ENCODE results near the gene HRH3.

Gene HRH3

GRCh38 chr20:62228982-62229545, 9.0 kb upstream of the HRH3 start:
- no peak for DNase-seq

GRCh38 chr20:62227977-62228958, 8.2 kb upstream of the HRH3 start:
- DNase-seq = no peak

GRCh38 chr20:62227591-62227976, 7.5 kb upstream of the HRH3 start:
- no peak for DNase-seq

DNA sequence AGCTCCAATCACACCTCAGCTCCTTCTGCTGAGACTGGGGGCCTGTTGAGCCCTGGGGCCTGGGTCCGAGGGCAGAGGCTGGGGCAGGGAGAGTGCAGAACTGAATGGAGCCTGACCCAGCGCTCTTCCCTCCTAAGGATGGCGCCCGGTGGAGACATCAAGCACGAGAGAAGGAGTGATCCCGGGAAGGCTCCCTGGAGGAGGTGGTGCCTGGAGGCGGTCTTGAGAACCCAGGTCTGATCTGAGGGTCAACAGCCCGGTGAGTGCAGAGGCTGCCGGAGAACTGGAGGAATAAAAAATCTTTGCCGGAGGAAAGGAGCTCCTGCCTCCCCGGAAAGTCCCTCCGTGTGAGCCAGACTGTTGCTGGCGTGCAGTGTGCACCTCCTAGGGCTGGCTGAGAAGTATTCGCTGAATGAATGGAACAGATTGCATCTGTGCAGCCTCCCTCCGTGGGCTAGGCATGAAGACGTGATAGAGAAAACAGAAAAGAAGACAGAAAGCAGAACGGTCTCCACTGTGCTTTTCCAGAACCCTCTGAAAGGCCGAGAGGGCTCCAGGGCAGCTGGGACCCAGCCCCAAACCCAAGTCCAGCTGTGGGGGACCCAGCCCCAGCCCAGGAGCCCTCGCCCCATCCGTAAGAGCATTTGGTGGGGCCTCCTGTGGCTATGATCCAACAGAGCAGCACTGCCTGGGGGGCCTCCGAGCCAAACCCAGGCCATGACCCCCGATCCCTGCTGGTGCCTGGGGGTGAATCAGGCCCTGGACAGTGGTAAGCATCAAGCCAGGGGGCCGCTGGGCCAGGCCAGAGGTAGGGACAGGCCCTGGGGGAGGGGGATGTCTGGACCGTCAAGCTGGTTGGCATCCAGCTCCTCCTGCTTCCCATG, 6.9 kb upstream of the HRH3 start:
- no peak for DNase-seq

DNA sequence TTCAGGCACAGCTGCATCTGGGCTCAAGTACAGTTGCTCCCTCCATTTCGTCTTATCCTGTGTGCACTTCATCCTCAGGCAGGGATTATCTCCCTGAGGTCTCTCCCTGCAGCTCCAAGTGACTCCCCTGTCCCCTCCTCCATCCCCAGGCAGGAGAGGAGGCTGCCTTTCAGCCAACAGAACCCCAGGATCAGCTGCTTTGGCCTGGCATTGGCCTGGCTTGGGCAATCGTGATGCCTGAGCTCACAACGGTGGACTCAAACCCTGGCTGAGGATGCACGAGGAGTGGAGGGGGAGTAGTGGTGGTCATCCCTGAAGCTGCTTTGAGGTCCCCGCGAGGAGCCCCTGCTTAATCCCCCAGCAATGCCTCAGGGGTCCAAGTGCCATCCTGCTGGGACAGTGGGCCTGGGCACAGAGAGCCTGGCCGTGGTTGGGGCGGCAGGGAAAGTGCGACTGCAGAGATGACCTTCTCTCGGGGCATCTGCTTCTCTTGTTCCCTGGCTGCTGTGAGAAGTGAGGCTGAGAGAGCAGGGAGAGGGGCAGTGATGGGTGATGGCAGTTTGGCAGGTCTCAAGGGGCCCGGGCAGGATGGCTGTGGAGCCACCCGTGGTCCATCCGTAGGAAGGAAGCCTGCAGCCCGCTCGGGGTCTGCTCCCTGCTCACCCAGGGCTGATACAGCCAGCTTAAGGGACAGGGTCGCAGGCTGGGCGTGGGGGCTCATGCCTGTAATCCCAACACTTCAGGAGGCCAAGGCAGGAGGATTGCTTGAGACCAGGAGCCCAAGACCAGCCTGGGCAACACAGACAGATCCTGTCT, 6.0 kb upstream of the HRH3 start:
- DNase-seq = no peak

GRCh38 chr20:62225026-62225425, 4.9 kb upstream of the HRH3 start:
- no peak for DNase-seq

DNA sequence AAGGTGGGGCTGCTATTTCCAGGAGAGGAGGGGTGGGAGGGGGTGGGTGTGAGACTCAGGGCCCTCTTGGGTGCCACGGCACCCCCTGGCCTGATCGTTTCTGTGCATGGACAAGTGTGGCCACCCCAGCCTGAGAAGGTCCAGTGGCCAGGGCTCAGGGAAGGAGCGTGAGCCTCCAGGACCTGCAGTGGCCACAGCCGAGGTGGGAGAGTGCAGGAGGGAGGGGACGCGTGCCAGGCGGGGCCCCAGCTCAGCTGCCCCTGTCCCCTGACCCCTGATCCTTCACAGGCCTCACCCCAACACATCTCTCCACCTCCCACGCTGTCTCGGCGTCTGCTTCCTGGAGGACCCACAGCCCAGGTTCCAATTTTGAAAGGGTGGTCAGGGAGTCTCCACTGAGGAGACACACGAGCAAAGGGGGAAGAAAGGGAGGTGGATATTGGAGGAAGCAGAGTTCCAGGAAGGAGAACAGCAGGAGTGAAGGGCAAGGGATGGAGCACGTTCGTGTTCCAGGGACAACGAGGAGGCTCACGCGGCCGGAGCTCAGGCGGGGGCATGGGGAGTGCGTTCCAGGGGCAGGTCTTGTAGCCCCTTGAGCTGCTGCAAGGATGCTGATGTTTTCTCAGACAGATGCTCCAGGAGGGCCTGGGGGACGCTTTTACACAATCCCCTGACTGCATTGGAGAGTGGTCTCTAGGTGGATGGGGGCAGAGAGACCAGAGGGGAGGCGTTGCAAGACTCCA, 4.2 kb upstream of the HRH3 start:
- DNase-seq = no peak

DNA sequence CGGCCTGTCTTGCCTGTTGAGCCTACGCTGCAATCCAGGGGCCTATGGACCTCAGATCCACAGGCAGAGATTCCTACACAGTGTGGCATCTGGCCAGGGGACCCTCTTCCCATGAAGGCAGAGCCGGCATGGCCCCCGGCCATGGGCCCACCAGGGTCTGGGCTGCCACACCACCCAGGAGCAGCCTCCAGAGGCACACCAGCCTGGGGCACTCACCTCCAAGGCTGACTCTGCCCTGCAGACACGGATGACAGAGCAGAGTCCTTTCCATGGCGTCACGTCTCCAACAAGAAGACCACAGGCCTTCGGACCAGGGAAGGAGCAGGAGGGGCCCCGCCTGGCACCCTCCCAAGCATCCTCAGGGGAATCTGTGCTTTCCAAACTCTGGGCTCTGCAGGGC, 3.5 kb upstream of the HRH3 start:
- no peak for DNase-seq

GRCh38 chr20:62222972-62223371, 2.9 kb upstream of the HRH3 start:
- no peak for DNase-seq

DNA sequence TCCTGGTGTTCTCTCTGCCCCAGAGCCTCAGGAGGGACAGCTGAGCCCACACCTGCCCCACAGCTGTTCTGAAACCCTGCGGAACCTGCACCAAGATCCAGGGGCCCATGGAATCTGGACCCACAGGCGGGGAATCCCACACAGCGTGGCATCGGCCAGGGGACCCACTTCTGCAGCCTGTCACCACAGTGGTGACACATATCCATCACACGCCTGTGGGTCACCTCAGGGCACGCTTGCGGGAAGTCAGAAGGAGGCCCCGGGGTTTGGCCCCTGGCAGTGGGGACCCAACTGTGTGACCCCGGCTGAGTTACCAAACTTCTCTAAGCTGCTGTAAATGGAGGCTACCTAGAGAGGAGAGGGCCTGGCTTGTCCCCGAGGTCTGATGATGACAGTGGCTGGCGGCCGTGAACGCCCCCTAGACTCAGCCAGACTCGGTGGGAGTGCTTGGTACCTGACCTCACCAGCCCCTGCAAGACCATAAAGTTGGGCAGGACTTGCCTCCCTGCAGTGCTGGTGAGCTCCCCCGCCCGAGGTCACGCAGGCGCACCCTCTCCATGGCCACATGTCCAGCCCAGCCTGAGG, 2.3 kb upstream of the HRH3 start:
- DNase-seq = no peak

GRCh38 chr20:62220666-62221568, 839 bp upstream of the HRH3 start:
- DNase-seq = no peak

DNA sequence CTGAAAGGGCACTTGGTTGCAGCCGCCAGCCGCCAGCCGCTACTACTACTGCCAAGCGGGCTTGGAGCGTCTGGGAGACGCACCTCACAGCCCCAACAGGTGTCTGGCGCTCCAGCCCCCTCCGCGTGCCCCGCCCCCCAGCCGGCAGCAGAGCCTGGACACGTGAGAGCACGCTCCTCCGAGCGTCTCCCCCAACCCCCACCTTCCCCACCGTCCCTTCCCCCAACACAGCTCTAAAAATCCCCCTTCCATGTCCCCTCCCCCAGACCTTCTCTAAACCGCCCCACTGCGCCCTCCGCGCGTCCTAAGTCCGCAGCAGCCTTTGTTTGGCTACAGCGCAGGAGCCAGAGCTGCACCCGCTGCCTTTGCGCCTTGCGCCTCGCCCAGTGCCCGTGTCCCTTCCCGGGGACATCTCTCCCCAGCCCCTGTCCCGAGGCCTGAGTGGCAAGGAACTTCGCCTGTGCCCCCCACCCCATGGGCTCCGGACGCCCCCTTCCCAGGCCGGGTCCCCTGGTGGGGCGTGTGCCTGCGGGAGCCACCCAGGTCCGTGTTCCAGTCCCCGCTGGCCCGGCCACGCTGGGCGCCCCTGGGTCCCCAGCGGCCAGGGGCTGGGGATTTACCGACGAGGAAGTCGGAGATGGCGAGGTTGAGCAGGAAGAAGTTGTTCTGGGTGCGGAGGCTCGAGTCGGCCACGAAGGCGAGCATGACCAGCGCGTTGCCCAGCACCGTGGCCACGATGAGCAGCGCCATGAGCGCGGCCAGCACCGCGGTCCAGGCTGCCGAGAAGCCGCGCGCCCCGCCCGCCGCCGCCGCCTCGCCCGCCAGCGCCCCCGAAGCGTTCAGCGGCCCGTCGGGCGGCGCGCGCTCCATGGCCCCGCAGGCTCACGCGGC, 732 bp downstream of the HRH3 start:
- no peak for DNase-seq

GRCh38 chr20:62217913-62218773, 1.9 kb downstream of the HRH3 start:
- DNase-seq = no peak

DNA sequence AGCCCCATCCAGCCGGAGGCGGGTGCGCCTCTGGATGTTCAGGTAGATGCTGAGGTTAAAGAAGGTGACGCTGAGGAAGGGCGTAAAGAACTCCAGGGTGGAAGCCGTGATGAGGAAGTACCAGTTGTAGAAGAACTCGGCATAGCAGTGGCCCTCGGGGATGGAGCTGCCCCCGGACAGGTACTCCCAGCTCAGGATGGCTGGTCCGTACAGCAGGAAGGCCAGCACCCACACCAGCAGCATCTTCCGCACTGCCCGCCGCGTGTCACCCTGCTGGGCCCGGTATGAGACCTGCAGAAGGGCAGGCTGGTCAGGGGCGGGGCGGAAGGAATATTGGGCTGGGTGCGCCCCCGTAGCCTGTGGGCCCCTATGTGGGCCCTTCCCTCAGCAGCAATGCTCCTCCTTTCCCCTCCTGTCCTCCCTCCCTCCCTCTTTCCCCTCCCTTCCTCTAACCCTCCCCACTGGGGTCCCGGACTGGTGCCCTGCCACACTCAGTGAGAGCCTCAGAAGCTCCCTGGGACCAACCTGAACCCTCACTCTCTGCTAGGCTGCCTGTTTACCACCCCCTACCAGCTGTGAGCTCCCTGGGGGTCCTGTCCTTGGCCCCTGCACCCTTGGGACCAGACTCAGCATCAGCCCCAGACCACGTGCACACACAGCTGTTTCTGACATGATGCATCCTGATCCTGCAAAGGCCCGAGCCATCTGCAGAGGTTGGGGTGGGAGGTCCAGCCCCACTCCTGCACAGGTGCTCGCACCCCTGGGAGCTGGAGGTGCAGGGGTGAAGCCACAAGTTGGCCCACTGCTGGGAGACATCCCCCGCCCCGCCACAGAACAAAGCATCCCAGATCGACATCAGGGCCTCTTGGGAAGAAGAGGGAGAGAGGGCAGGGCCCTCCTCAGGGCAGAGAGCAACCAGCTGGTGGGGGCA, 3.2 kb downstream of the HRH3 start:
- no peak for DNase-seq

- DNase-seq = no peak
Measured at GRCh38 chr20:62215991-62216635, 4.0 kb downstream of the HRH3 start.

Data from AML-193 (cell line).